GM12878 (cell line): ENCODE results near the gene PMPCA. TPM values are rescaled to one million over a fixed set of nuclear protein-coding genes. Genes with fewer than 3 reads are reported as not detected.

Experiments used
- CEBPB ChIP-seq, 2 experiments: fragments of 150-350 bp in 1 of 2; IDR thresholded peaks; 2 replicates each; pipeline ENCODE4 v1.6.1; 2012 to 2014; ENCODE audit warnings: low read depth in 2 of 2, low read length in 2 of 2, borderline replicate concordance in 1 of 2, inconsistent platforms in 1 of 2
- CHD1 ChIP-seq: IDR thresholded peaks from 2 replicates; pipeline ENCODE4 v1.6.1; 2012; ENCODE audit warnings: low read depth, low read length, improper control_type of control experiment
- CHD4 ChIP-seq: fragments of 200-600 bp; sonication (generic); IDR thresholded peaks from 2 replicates; pipeline ENCODE4 v1.6.1; 2016; ENCODE audit warnings: mild to moderate bottlenecking
- CTCF ChIP-seq, 3 experiments: IDR thresholded peaks in 2 of 3; conservative IDR thresholded peaks in 1 of 3; 2 replicates each; pipeline ENCODE4 v1.5.1; 2011; ENCODE audit warnings: low read depth in 3 of 3, low read length in 3 of 3, mild to moderate bottlenecking in 3 of 3, control low read depth in 2 of 3, moderate library complexity in 2 of 3, inconsistent platforms in 1 of 3, mixed read lengths in 1 of 3; ENCODE audit not compliant: control insufficient read depth in 2 of 3, insufficient read depth in 1 of 3; ENCODE audit errors: extremely low read depth in 1 of 3
- DPF2 ChIP-seq: fragments of 450-650 bp; IDR thresholded peaks from 2 replicates; pipeline ENCODE4 v1.6.1; 2017; ENCODE audit warnings: mild to moderate bottlenecking
- GABPA ChIP-seq: IDR thresholded peaks from 2 replicates; pipeline ENCODE4 v1.6.1; 2014; ENCODE audit warnings: antibody characterized with exemption, low read depth, mild to moderate bottlenecking, inconsistent platforms
- HDAC6 ChIP-seq: fragments of 200-600 bp; sonication (generic); IDR thresholded peaks from one replicate; pipeline ENCODE4 v1.8.0; 2017; ENCODE audit warnings: antibody characterized with exemption; ENCODE audit not compliant: unreplicated experiment
- IRF5 ChIP-seq: fragments of 450-650 bp; IDR thresholded peaks from 2 replicates; pipeline ENCODE4 v1.6.1; 2017; ENCODE audit warnings: borderline replicate concordance
- JUNB ChIP-seq: IDR thresholded peaks from 2 replicates; pipeline ENCODE4 v1.6.1; 2016; ENCODE audit warnings: antibody characterized with exemption, mild to moderate bottlenecking
- KDM1A ChIP-seq: fragments of 200-600 bp; sonication (generic); IDR thresholded peaks from 2 replicates; pipeline ENCODE4 v1.6.1; 2016; ENCODE audit warnings: borderline replicate concordance
- MXI1 ChIP-seq: fragments of 150-350 bp; IDR thresholded peaks from 2 replicates; pipeline ENCODE4 v1.6.1; 2011; ENCODE audit warnings: low read depth, mild to moderate bottlenecking, inconsistent platforms, low read length, improper control_type of control experiment
- NFYB ChIP-seq: IDR thresholded peaks from 2 replicates; pipeline ENCODE4 v1.6.1; 2011; ENCODE audit warnings: low read depth, mild to moderate bottlenecking, low read length, improper control_type of control experiment, moderate library complexity; ENCODE audit not compliant: insufficient read depth
- PAX5 ChIP-seq: IDR thresholded peaks from 2 replicates; pipeline ENCODE4 v1.6.1; 2011; ENCODE audit warnings: low read depth, low read length, borderline replicate concordance
- ZNF24 ChIP-seq: fragments of 450-650 bp; IDR thresholded peaks from 2 replicates; pipeline ENCODE4 v1.6.1; 2017; ENCODE audit warnings: antibody characterized with exemption, mild to moderate bottlenecking
- ZZZ3 ChIP-seq: IDR thresholded peaks from 2 replicates; pipeline ENCODE4 v1.6.1; 2011; ENCODE audit warnings: low read depth; ENCODE audit not compliant: control insufficient read depth, insufficient read length
- polyA plus RNA-seq, 11 experiments: library from polyadenylated mRNA; depleted of rRNA in 4 of 11; unstranded in 6 of 11; stranded (reverse) in 5 of 11; fragments of >200 nt; fragmentation: Nextera tagmentation in 4 of 11; fragmentation: Illumina TruSeq in 1 of 11; extraction: Ambion mirVana in 4 of 11; extraction: Trizol in 1 of 11; gene quantifications; 1 replicate in 1 of 11; 2 replicates in 10 of 11; pipeline versions ENCODE4 v1.2.1 to v1.2.3, GENCODE V29; 2011 to 2016; ENCODE audit warnings: inconsistent platforms in 2 of 11, missing spikeins in 2 of 11, low read depth in 1 of 11
- total RNA-seq, 4 experiments: library from RNA; depleted of rRNA in 3 of 4; stranded (reverse); fragments of >200 nt in 3 of 4; fragmentation: Illumina TruSeq in 1 of 4; extraction: Trizol in 1 of 4; gene quantifications; 2 replicates each; pipeline versions ENCODE4 v1.2.1 to v1.2.3, GENCODE V29; 2013 to 2021
- TF ChIP-seq, protein P1 (sequence below): fragments of 450-650 bp; IDR thresholded peaks from 2 replicates; pipeline ENCODE4 v1.6.1; 2017; ENCODE audit warnings: mild to moderate bottlenecking, moderate library complexity
- TF ChIP-seq, protein P2 (sequence below): IDR thresholded peaks from 2 replicates; pipeline ENCODE4 v1.6.1; 2012; ENCODE audit warnings: low read length, inconsistent platforms
- TF ChIP-seq, protein P3 (sequence below): fragments of 450-650 bp; IDR thresholded peaks from 2 replicates; pipeline ENCODE4 v1.6.1; 2016; ENCODE audit warnings: mild to moderate bottlenecking

The PMPCA gene
- total and polyA plus RNA-seq, 10 of the 15 experiments (the other 5 are each of a cell fraction or from before 2014, with no cell fraction given) = 8.1 to 137 (median 75.7) TPM

DNA sequence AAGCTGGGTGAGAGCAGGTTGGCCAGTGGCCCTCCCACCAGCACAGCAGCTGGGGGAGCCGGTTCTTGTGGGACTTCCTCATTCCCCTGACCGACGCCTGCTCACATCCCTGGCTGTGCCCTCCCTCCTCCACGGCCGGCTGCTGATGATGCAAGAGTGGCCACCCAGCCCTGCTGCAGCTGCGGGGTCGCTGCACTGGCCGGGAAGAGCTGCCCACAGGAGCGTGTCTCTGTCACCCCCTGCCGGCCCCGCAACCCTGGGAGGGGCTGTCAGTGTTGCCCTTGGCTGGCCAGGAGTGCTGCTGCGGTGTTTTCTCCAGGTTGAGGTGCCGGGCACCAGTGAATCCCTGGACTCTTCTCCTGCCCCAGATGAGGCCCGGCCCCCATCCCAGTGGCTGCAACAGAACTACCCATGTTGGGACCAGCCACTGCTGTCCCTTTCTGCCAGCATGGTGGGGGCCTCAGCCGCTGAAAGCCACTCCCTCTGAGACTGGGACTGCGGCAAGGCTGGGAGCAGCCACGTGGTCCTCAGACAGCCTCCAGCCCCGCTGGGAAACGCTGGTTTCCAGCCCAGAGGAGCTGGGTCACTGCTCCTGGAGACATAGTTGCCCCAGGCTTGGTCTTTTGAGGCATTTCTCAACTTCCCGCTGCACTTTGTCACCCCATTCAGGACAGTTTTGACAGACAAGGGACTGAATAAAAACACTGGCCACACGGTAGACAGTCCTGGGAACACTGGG is 37.7 kb upstream of the PMPCA start (continued):
- TF ChIP-seq KDM1A = no peak
- TF ChIP-seq, protein P1, sequence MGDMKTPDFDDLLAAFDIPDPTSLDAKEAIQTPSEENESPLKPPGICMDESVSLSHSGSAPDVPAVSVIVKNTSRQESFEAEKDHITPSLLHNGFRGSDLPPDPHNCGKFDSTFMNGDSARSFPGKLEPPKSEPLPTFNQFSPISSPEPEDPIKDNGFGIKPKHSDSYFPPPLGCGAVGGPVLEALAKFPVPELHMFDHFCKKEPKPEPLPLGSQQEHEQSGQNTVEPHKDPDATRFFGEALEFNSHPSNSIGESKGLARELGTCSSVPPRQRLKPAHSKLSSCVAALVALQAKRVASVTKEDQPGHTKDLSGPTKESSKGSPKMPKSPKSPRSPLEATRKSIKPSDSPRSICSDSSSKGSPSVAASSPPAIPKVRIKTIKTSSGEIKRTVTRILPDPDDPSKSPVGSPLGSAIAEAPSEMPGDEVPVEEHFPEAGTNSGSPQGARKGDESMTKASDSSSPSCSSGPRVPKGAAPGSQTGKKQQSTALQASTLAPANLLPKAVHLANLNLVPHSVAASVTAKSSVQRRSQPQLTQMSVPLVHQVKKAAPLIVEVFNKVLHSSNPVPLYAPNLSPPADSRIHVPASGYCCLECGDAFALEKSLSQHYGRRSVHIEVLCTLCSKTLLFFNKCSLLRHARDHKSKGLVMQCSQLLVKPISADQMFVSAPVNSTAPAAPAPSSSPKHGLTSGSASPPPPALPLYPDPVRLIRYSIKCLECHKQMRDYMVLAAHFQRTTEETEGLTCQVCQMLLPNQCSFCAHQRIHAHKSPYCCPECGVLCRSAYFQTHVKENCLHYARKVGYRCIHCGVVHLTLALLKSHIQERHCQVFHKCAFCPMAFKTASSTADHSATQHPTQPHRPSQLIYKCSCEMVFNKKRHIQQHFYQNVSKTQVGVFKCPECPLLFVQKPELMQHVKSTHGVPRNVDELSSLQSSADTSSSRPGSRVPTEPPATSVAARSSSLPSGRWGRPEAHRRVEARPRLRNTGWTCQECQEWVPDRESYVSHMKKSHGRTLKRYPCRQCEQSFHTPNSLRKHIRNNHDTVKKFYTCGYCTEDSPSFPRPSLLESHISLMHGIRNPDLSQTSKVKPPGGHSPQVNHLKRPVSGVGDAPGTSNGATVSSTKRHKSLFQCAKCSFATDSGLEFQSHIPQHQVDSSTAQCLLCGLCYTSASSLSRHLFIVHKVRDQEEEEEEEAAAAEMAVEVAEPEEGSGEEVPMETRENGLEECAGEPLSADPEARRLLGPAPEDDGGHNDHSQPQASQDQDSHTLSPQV = no peak
- TF ChIP-seq, protein P2, sequence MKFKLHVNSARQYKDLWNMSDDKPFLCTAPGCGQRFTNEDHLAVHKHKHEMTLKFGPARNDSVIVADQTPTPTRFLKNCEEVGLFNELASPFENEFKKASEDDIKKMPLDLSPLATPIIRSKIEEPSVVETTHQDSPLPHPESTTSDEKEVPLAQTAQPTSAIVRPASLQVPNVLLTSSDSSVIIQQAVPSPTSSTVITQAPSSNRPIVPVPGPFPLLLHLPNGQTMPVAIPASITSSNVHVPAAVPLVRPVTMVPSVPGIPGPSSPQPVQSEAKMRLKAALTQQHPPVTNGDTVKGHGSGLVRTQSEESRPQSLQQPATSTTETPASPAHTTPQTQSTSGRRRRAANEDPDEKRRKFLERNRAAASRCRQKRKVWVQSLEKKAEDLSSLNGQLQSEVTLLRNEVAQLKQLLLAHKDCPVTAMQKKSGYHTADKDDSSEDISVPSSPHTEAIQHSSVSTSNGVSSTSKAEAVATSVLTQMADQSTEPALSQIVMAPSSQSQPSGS = no peak
- TF ChIP-seq MXI1 = peak; percentile 60
- peak in 1 of 3 experiments; percentile 10; a peak in 1 of 6 replicates for TF ChIP-seq CTCF (IDR thresholded peaks at IDR 0.05 in 2 of 3, conservative IDR thresholded peaks at IDR 0.05 in 1 of 3; ENCODE audit: control insufficient read depth in 2 of 3, extremely low read depth in 1 of 3, insufficient read depth in 1 of 3, low read depth in 3 of 3, low read length in 3 of 3)
- TF ChIP-seq JUNB = no peak
- no peak for TF ChIP-seq NFYB
- no peak for TF ChIP-seq ZNF24
- TF ChIP-seq CEBPB (IDR thresholded peaks at IDR 0.05; ENCODE audit: borderline replicate concordance in 1 of 2, low read depth in 2 of 2, low read length in 2 of 2) = peak in 1 of 2 experiments; percentile 47; a peak in 1 of 4 replicates
- no peak for TF ChIP-seq GABPA
- no peak for TF ChIP-seq ZZZ3
- no peak for TF ChIP-seq HDAC6
- no peak for TF ChIP-seq IRF5
- TF ChIP-seq DPF2 = no peak
- TF ChIP-seq, protein P3, sequence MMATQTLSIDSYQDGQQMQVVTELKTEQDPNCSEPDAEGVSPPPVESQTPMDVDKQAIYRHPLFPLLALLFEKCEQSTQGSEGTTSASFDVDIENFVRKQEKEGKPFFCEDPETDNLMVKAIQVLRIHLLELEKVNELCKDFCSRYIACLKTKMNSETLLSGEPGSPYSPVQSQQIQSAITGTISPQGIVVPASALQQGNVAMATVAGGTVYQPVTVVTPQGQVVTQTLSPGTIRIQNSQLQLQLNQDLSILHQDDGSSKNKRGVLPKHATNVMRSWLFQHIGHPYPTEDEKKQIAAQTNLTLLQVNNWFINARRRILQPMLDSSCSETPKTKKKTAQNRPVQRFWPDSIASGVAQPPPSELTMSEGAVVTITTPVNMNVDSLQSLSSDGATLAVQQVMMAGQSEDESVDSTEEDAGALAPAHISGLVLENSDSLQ = no peak
- TF ChIP-seq PAX5 = no peak
- TF ChIP-seq CHD1 = no peak
- no peak for TF ChIP-seq CHD4
